GM19023 (cell line): ENCODE results near the gene CMSS1.

Source experiments
- ATAC-seq: cut with Tn5 transposase; IDR thresholded peaks from one replicate; pipeline ENCODE4 v1.9.1; 2021; ENCODE audit warnings: mild to moderate bottlenecking, moderate library complexity; ENCODE audit not compliant: unreplicated experiment

The CMSS1 gene

GRCh38 chr3:99817437-99818240 is at the start of gene CMSS1:
CMSS1 (plus strand) TSS chr3:99817862.
- ATAC-seq = peak; percentile 99

GRCh38 chr3:99768126-99768525 is 49.5 kb upstream of the CMSS1 start:
- ATAC-seq = no peak

- ATAC-seq = no peak
Observed at GRCh38 chr3:99768808-99769501, 48.7 kb upstream of the CMSS1 start.

GRCh38 chr3:99772171-99772570 is 45.5 kb upstream of the CMSS1 start:
- no peak for ATAC-seq

GRCh38 chr3:99772671-99773070 is 45.0 kb upstream of the CMSS1 start:
- no peak for ATAC-seq

- ATAC-seq = peak; percentile 90
Observed at GRCh38 chr3:99774467-99774866, 43.2 kb upstream of the CMSS1 start.

- no peak for ATAC-seq
Observed at GRCh38 chr3:99776516-99777209, 41.0 kb upstream of the CMSS1 start.

- no peak for ATAC-seq
Observed at GRCh38 chr3:99777210-99777549, 40.5 kb upstream of the CMSS1 start.

- ATAC-seq = no peak
Observed at GRCh38 chr3:99777708-99778107, 40.0 kb upstream of the CMSS1 start.

- no peak for ATAC-seq
Observed at GRCh38 chr3:99780749-99781148, 36.9 kb upstream of the CMSS1 start.

- ATAC-seq = no peak
Observed at GRCh38 chr3:99781761-99782160, 35.9 kb upstream of the CMSS1 start.

GRCh38 chr3:99783011-99783573 is 34.6 kb upstream of the CMSS1 start:
- ATAC-seq = no peak

- ATAC-seq = peak; percentile 93
Observed at GRCh38 chr3:99789011-99789721, 28.5 kb upstream of the CMSS1 start.

GRCh38 chr3:99794485-99794884 is 23.2 kb upstream of the CMSS1 start:
- ATAC-seq = no peak

GRCh38 chr3:99795573-99795972 is 22.1 kb upstream of the CMSS1 start:
- no peak for ATAC-seq

- ATAC-seq = no peak
Observed at GRCh38 chr3:99799422-99799821, 18.2 kb upstream of the CMSS1 start.

- ATAC-seq = no peak
Observed at GRCh38 chr3:99803297-99803696, 14.4 kb upstream of the CMSS1 start.

GRCh38 chr3:99805160-99805559 is 12.5 kb upstream of the CMSS1 start:
- no peak for ATAC-seq

- ATAC-seq = no peak
Observed at GRCh38 chr3:99808163-99808794, 9.4 kb upstream of the CMSS1 start.

GRCh38 chr3:99809565-99809964 is 8.1 kb upstream of the CMSS1 start:
- ATAC-seq = no peak
